ENCODE measurements around the gene RIMBP2.

The RIMBP2 gene

DNA sequence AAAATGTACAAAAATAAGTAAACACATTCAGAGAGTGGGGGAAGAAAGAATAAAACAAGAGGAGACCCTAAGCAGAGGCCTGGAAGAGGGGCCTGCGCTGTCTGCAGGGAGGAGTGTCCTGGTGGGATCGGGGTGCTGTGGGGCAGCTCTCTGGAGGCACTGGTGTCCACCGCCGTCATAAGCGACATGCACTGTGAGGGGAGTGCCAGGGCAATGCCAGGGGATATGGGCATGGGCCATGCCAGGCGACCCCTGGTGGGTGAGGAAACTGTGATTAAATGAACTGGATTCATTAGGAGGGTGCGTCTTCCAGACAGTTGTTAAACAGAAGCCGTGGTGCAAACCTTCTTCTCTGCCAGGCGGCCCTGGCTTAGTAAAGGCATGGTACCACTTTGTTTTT lies 261.8 kb downstream of the RIMBP2 start:
- H3K79me2 ChIP-seq (ENCODE audit: insufficient read depth, low read depth), result no peaks in the 10 kb centered on the region
- H3K4me1 ChIP-seq (ENCODE audit: low read depth, poor library complexity, severe bottlenecking), result no peaks in the 10 kb centered on the region
- H3K4me2 ChIP-seq, result no peak overlapping the region
- H3K36me3 ChIP-seq (ENCODE audit: insufficient read depth), result no peaks in the 10 kb centered on the region
- TF ChIP-seq, protein P1, sequence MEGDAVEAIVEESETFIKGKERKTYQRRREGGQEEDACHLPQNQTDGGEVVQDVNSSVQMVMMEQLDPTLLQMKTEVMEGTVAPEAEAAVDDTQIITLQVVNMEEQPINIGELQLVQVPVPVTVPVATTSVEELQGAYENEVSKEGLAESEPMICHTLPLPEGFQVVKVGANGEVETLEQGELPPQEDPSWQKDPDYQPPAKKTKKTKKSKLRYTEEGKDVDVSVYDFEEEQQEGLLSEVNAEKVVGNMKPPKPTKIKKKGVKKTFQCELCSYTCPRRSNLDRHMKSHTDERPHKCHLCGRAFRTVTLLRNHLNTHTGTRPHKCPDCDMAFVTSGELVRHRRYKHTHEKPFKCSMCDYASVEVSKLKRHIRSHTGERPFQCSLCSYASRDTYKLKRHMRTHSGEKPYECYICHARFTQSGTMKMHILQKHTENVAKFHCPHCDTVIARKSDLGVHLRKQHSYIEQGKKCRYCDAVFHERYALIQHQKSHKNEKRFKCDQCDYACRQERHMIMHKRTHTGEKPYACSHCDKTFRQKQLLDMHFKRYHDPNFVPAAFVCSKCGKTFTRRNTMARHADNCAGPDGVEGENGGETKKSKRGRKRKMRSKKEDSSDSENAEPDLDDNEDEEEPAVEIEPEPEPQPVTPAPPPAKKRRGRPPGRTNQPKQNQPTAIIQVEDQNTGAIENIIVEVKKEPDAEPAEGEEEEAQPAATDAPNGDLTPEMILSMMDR (conservative IDR thresholded peaks at IDR 0.05; ENCODE audit: low read depth, low read length), result no peak
- H3K9ac ChIP-seq, result no peak overlapping the region
- H4K20me1 ChIP-seq (ENCODE audit: insufficient read depth), result no peaks in the 10 kb centered on the region
- H2AFZ ChIP-seq (ENCODE audit: low read depth), result no peak overlapping the region
- H3K27me3 ChIP-seq (ENCODE audit: insufficient read depth, low read depth), result no peaks in the 10 kb centered on the region
- no peak overlapping the region for H3K27ac ChIP-seq
- no peak overlapping the region for H3K4me3 ChIP-seq (IDR thresholded peaks at IDR 0.05; ENCODE audit: insufficient read depth, low read depth, low read length)

DNA sequence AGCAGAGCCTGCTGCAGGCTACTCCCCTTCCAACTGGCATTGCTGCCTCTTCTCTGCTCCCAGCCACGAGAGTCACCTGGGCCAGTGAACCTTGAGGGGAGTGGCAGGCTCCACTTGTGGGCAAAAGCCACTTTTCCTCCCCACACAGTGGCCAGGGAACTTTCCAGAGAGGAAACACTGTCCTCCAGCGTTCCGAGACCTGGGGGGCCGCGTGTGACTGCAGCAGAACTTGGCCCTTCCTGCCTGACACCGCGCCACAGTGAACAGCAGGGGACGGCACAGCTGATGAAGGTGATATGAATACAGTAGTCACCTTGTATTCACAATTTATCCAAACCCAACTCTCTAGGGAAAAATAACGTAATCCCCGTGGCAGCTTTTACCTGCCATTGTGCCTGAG lies 263.6 kb downstream of the RIMBP2 start:
- Histone ChIP-seq H3K27me3 (ENCODE audit: insufficient read depth, low read depth) (no peaks in the 10 kb centered on the region), H3K79me2 (ENCODE audit: insufficient read depth, low read depth) (no peaks in the 10 kb centered on the region), H4K20me1 (ENCODE audit: insufficient read depth) (no peaks in the 10 kb centered on the region), H3K4me3 (IDR thresholded peaks at IDR 0.05; ENCODE audit: insufficient read depth, low read depth, low read length) (no peak overlapping the region), H3K36me3 (ENCODE audit: insufficient read depth) (no peaks in the 10 kb centered on the region), H3K4me1 (ENCODE audit: low read depth, poor library complexity, severe bottlenecking) (no peaks in the 10 kb centered on the region), H3K27ac (no peak overlapping the region), H2AFZ (ENCODE audit: low read depth) (no peak overlapping the region), H3K4me2 (no peak overlapping the region), H3K9ac (no peak overlapping the region)
- TF ChIP-seq, protein P1 (conservative IDR thresholded peaks at IDR 0.05; ENCODE audit: low read depth, low read length), result no peak

DNA sequence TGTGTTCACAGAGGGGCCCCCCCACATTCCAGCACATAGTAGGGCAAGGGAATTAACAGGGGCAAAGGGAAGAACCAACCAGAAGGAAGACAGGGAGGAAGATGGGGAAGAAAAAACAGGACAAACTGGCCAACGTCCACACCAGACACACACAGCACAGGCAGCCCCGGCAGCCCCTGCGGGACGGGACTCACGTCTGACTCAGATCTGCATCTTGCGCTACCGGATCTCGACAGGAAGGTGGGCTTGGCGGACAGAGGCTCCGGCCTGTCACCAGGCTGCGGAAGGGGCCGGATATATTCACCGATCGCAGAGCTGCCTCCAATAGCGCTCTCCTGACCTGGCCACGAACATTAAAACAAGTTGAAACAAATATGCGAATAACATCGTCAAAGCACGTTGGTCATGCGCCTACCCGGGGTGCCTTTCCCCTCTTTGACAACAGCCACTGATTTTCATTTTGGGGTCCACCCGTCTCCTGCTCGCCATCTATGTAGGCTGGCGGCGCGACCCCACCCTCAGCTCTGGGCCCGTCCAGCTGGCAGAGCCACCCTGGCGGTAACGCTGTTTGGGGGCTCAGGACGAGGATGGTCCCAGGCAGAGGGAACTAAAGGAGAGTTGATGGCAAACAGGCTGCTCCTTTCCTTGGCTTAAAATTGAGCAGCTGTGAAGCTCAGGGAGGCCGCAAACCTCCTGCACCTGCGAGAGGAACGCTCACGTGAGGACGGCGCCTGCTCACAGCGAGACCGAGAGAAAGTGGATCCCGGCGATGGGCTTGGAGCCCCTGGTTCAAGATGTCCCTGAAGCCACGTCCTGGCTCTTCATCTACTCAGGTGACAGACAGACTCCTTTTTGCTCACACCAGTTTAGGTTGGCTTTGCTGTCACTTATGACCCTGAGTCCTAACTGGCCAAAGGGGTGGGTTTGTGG lies 264.8 kb downstream of the RIMBP2 start:
- Histone ChIP-seq H3K79me2 (ENCODE audit: insufficient read depth, low read depth) (no peaks in the 10 kb centered on the region), H3K4me2 (no peak overlapping the region), H3K4me1 (ENCODE audit: low read depth, poor library complexity, severe bottlenecking) (no peaks in the 10 kb centered on the region), H3K9ac (no peak overlapping the region), H3K27me3 (ENCODE audit: insufficient read depth, low read depth) (no peaks in the 10 kb centered on the region), H4K20me1 (ENCODE audit: insufficient read depth) (no peaks in the 10 kb centered on the region), H2AFZ (ENCODE audit: low read depth) (no peak overlapping the region), H3K36me3 (ENCODE audit: insufficient read depth) (no peaks in the 10 kb centered on the region), H3K27ac (no peak overlapping the region), H3K4me3 (IDR thresholded peaks at IDR 0.05; ENCODE audit: insufficient read depth, low read depth, low read length) (no peak overlapping the region)
- TF ChIP-seq, protein P1 (conservative IDR thresholded peaks at IDR 0.05; ENCODE audit: low read depth, low read length), result no peak

DNA sequence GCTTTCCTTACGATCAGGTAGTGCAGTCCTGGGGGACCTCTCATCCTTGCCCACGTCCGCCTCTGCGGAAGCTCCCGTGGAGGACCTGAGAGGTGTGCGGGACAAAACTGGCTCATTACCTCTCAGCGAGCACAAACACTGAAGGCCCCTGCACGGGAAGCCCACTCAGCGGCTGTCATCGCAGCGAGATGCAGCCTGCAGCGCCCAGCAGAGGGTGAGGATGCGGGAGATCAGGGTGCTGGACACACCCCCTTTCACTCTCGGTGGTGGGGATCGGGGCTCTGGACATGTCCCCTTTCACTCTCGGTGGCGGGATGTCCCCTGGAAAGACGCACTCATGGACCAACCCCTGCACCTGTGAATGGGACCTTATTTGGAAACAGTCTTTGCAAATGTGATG lies 266.8 kb downstream of the RIMBP2 start:
- H2AFZ ChIP-seq (ENCODE audit: low read depth), result no peak overlapping the region
- H3K27me3 ChIP-seq (ENCODE audit: insufficient read depth, low read depth), result no peaks in the 10 kb centered on the region
- TF ChIP-seq, protein P1 (conservative IDR thresholded peaks at IDR 0.05; ENCODE audit: low read depth, low read length), result no peak
- no peak overlapping the region for H3K4me2 ChIP-seq
- H3K4me1 ChIP-seq (ENCODE audit: low read depth, poor library complexity, severe bottlenecking), result no peaks in the 10 kb centered on the region
- H4K20me1 ChIP-seq (ENCODE audit: insufficient read depth), result no peaks in the 10 kb centered on the region
- H3K36me3 ChIP-seq (ENCODE audit: insufficient read depth), result no peaks in the 10 kb centered on the region
- no peak overlapping the region for H3K27ac ChIP-seq
- no peak overlapping the region for H3K4me3 ChIP-seq (IDR thresholded peaks at IDR 0.05; ENCODE audit: insufficient read depth, low read depth, low read length)
- H3K9ac ChIP-seq, result no peak overlapping the region
- H3K79me2 ChIP-seq (ENCODE audit: insufficient read depth, low read depth), result no peaks in the 10 kb centered on the region
